Caki2 (cell line): Measurements from ENCODE around the gene MYO6. TPM values are rescaled to one million over a fixed set of nuclear protein-coding genes. Genes with fewer than 3 reads are reported as not detected.
A peak's percentile ranks its signal among the peaks of the same experiment; 100 is the strongest.

Experiments
- DNase-seq: peaks from one replicate; pipeline ENCODE4 v3.0.0-alpha.2; 2015; ENCODE audit warnings: low read depth
- in situ Hi-C: cut with HindIII; loops from 2 replicates; pipeline ENCODE4 v1.10.0; 2016; ENCODE audit warnings: low sequenced_read_pairs, low pct_unique_long_range_greater_than_20kb, mixed read lengths
- total RNA-seq: library from RNA; depleted of rRNA; stranded (reverse); fragments of >200 nt; shearing (Covaris generic); gene quantifications from 2 replicates; pipeline ENCODE4 v1.2.3, GENCODE V29; 2014; ENCODE audit warnings: low replicate concordance

Gene MYO6
- total RNA-seq, 1 experiment from 2014 or later, result 7.8 TPM

GRCh38 chr6:75813476-75814250 lies 64.6 kb downstream of the MYO6 start:
- in situ Hi-C loops, result no loop called here
- no peak for DNase-seq

DNA sequence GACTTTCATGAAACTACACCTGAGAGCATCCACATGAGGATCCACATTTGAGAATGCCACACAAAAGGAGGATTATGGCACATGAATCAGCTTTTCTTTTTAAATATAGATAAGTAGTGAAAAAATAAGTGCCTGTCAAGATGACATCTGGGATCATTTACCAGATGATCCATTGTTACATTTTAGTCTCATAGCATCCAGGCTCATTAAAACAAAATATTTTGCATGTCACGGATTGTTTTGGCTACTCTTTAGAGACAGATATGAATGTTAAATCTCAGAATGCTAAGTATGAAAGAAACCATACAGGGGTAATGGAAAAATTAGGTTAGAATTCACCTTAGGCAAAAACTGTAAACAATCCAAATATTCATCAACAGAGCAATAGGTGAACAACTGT lies 66.7 kb downstream of the MYO6 start:
- DNase-seq, result no peak
- in situ Hi-C loops, result no loop called here

DNA sequence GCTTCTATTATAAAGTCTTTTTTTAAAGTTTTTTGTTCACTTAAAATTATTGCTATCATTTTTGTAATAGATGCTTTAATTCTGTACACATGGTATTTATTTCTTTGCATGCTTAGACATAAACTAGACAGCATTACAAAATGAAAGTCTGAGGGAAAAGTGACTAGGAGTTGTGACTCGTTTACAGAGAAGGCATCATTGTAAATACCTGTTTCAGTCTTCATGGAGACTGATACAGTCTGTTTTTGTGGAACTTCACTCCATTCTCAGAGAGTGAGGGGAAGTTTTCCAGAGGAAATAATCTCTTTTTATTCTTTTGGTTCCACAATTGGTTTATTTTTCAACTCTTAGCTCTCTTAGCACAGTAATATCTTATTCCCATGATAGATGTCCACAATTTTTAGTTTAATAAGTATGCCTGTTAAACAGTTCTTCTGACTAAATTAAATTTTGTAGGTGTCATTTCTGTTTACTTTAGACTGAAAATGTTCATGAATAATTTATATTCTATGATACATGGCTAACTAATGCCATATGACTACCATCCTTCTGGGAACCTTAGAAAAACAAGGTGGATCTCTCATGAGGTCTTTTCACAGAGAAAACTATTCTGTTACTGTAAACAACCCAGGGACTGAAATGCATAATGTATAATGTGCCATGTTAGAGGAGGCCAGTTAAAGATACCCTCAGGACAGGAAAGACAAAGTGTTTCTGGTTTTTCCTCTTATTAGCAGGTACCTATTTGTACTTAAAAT lies 69.2 kb downstream of the MYO6 start:
- in situ Hi-C loops, result no loop called here
- peak; percentile 31 for DNase-seq

DNA sequence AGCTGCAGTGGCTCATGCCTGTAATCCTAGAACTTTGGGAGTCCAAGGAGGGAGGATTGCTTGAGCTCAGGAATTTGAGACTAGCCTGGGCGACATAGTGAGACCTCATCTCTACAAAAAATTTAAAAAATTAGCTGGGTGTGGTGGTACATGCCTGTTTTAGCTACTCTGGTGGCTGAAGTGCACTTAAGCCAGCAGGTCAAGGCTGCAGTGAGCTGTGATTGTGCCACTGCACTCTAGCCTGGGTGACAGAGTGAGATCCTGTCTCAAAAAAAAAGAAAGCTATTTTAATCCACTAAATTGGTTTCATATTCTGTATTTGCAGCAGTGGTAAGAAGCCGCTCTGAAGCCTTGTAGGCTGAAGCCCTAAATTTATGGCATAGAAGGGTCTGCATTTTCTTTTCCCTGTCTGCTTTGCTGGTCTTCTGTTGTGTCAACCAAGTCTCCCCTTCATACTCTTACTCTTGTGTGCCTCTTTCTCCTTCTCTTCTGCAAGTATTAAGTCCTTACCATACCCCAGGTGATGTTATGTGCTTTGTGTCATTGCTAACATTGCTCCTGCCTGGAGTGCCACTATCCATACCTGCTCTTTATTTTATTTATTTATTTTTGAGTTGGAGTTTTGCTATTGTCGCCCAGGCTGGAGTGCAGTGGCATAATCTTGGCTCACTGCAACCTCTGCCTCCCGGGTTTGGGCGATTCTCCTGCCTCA lies 70.9 kb downstream of the MYO6 start:
- in situ Hi-C loops, result no loop called here
- DNase-seq, result no peak

GRCh38 chr6:75824160-75824559 lies 75.1 kb downstream of the MYO6 start:
- in situ Hi-C loops, result no loop called here
- no peak for DNase-seq

DNA sequence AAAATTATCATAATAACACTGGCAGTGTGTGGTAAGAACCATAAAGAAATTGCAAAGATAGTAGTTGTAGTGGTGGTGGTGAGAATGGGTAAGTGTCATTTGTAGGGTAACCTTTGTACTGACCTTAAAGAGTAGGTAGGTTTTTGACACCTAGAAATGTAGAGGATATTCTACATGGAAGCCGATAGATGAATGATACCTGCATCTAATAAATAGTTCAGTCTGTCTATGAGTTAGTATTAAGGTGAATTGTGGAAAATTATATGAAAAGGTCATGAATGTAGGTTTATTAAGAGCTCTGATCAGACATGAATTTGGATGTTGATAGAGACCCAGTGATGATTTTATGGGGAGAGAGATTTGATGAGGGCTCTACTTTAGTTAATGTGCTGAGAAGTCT lies 78.1 kb downstream of the MYO6 start:
- no peak for DNase-seq
- in situ Hi-C loops, result no loop called here

GRCh38 chr6:75830959-75831885 lies 82.2 kb downstream of the MYO6 start:
- in situ Hi-C loops, result no loop called here
- DNase-seq, result no peak

DNA sequence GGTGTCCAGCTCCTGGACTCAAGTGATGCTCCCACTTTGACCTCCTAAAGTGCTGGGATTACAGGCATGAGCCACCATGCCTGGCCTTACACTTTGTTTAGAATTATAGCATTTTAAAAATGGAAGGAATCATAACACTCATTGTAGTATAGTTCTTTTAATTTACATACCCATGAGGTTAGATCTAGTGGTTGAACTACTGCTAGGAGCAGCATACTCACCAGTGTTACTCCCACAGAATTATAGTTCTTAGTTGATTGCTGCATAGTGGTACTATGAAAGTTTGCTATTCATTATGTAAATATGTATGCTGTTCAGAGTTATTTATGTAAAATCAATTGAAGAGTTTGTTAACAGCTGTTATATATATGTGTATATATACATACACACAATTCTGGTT lies 85.4 kb downstream of the MYO6 start:
- no peak for DNase-seq
- in situ Hi-C loops, result no loop called here

GRCh38 chr6:75842191-75842590 lies 93.2 kb downstream of the MYO6 start:
- DNase-seq, result no peak
- in situ Hi-C loops, result no loop called here

DNA sequence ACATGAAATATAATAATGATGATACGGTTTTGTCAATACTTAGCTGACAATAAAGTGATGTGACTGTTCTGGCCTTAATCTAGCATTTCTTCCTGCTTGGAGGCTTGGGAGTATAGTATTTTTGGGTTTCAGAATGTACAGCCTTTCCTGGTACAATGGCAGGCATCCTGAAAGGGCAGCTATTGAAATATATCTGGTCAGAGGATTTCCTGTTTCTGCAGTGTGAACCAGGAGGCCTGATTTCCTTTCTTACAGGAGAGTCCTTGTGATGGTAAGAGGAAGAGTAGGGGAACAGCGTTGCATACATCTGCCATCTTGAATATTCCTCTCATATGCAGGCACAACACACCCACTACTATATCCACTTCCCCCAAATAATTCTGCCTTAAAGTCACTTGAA lies 93.7 kb downstream of the MYO6 start:
- DNase-seq, result no peak
- in situ Hi-C loops, result no loop called here

- in situ Hi-C loops, result no loop called here
- no peak for DNase-seq
Observed at GRCh38 chr6:75843396-75843795, 94.4 kb downstream of the MYO6 start.

GRCh38 chr6:75848274-75848673 lies 99.2 kb downstream of the MYO6 start:
- in situ Hi-C loops, result no loop called here
- no peak for DNase-seq

DNA sequence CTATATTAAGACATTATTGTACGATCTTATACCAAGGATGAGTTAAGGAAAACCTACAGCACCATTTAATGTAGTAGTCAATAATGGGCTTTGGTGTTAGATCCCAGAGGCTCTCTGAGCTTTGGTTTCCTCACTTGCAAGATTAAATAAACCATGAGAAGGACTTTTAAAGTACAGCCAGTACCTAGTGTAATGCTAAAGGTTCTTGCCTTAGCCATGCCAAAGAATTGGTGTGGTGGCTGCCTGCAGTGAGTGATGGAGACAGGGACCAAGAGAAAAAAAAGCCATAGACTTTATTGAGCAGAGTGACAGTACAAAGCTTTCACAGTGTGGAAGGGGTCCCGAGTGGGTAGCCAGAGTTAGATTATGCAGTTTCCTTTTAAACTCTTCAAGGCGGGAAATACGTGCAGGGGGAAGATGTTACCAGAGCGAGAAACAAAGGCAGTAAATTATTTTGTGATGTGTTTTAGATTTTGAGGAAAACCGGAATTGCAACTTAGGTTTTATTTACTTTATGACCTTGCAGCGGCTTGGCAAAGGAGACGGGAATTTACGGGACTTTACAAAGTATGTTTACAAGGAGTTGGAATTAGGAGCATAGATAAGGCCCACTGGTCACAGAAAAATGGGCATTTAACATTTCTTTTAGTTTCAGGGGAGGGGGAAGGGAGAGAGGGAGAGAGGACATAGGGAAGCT lies 100.4 kb downstream of the MYO6 start:
- DNase-seq, result no peak
- in situ Hi-C loops, result no loop called here

GRCh38 chr6:75850026-75850833 lies 101.2 kb downstream of the MYO6 start:
- no peak for DNase-seq
- in situ Hi-C loops, result no loop called here

GRCh38 chr6:75852721-75853120 lies 103.7 kb downstream of the MYO6 start:
- peak; percentile 21 for DNase-seq
- in situ Hi-C loops, result no loop called here

DNA sequence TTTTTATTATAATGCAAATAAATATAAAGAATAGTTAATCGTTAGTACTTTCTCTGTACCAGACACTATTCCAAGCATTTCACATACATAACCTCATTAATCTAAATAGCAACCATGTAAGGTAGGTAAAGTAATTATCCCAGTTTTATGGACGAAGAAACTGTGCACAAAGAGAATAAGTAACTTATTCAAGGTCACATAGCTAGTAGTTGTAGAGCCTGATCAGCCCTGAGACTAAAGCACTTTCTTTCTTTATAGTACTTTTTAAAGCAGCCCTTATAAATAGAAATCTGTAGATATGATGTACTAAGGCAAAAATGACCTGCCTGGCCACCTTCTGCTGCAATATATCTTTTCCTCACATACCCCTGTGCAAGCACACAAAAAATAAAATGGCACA lies 104.8 kb downstream of the MYO6 start:
- DNase-seq, result no peak
- in situ Hi-C loops, result no loop called here

DNA sequence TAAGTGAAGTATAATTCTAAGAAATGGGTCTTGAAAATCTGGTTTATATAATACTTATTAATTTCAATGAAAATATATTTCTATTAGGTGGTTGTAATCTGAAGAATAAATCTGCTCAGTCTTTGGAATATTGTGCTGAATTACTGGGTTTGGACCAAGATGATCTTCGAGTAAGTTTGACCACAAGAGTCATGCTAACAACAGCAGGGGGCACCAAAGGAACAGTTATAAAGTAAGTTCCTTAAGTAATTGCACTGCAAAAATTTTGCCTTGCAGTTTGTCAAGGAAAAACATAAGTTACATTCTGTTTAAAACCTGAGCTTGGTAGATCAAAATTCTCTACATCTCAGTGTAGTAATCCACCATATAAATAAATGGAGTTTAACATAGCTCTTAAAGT lies 106.0 kb downstream of the MYO6 start:
- peak; percentile 10 for DNase-seq
- in situ Hi-C loops, result no loop called here
